Measurements from ENCODE around the gene TAF1B.

Gene TAF1B

DNA sequence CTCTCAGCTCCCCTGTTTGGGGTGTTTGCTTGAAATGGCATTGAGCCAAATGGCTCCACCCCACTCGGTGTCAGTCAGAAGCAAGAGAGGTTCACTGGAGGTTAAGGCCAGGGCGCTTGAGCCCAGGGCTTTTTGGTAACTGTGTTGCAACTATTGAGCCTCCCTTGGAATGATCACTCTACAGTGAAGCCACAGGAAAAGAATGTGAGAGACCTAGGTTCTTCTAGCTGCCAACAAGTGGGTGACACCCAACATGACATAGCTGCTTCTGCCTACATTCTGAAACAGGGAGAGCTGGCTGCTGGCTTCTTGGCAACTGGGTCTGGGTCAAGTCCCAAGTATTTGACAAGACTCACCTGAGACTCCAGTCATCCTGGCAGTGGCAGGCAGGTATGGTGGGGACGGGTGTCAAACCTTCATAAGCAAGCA, 101.1 kb downstream of the TAF1B start:
- DNase-seq = no peak

DNA sequence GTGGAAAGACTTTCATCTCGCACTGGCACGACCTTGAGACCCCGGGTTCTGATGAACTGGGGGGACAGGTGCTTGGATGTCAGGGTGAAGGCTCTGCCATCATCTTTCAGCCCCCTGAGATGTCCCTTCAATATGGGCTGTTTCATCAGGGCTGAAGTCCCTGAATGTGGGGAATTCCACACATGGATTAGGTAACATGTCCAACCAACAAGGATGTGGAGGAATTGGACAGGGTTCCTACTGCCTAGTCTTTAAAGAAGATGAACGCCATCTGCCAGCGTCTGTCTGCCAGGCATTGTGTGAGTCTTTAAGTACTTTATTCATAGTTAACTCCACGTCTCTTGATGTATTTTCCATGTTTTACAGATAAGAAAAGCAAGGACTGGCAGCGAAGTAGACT, 102.3 kb downstream of the TAF1B start:
- no peak for DNase-seq

DNA sequence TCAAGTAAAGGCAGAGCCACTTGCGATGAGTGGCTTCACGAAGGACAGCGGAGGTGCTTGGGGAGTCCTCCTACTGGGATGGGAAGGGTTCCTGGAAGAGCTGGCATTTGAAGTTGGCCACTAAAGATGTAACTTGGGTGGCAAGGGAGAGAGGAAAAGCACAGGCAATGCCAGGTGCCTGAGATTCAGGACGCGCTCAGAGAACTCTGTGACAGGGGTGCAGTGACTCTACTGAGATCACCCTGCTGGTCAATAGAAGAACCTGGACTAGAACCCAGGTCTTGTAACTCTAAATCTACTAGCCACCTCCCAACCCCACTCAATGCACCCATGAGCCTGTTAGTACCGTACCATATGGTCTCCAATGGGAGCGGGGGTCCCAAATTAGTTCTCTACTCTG, 102.8 kb downstream of the TAF1B start:
- no peak for DNase-seq

DNA sequence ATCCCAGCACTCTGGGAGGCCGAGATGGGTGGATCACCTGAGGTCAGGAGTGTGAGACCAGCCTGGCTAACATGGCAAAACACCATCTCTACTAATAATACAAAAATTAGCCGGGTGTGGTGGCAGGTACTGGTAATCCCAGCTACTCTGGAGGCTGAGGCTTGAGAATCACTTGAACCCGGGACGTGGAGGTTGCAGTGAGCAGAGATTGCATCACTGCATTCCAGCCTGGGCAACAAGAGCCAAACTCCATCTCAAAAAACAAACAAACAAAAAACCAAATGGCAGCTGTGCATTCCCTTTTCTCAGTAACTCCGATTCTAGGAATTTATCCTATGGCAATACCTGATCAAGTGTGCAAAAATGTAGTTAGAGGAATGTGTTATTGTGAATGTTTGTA, 103.5 kb downstream of the TAF1B start:
- DNase-seq = no peak

DNA sequence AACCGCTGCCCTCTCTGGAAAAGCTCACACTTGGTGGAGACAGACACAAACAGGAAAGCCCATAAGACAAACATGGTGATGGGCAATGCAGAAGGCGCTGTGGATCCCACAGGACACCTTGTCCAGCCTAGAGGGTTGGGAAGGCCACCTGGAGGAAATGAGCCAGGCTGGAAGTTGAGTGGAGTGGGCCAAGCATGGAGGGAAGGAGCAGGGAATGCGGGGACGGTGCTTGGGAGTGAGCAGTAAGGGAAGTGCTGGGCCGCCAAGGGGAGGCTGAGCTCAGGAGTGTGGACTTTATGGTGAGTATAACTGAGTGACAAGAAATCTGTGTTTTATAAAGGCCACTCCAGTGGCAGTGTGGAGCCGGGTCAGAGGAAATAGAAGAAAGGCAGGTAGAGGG, 105.4 kb downstream of the TAF1B start:
- DNase-seq = no peak

DNA sequence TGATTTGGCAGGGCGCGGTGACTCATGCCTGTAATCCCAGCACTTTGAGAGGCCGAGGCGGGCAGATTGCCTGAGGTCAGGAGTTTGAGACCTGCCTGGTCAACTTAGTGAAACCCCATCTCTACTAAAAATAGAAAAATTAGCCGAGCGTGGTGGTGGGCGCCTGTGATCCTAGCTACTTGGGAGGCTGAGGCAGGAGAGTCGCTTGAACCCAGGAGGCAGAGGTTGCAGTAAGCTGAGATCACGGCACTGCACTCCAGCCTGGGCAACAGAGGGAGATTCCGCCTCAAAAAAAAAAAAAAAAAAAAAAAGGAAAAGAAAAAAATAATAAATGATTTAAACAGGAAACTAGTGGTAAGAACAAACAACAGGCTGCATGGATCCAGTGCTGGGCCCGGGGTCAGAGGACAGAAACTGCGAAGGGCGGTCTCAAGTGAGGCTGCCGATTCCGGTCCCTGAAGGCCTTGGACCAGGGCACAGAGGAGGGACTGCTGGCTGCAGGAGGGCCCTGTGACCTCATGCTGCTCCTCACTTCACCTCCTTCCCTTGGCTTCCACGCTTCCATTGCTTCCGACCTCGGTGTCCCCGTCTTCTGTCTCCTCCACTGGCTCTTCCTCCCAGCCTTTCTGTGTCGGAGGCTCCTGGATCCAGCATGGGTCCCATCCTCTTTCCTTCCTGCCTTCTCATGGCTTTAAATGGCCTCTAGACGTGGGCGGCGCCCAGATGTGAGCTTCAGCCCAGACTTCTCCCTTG, 106.1 kb downstream of the TAF1B start:
- DNase-seq = no peak

DNA sequence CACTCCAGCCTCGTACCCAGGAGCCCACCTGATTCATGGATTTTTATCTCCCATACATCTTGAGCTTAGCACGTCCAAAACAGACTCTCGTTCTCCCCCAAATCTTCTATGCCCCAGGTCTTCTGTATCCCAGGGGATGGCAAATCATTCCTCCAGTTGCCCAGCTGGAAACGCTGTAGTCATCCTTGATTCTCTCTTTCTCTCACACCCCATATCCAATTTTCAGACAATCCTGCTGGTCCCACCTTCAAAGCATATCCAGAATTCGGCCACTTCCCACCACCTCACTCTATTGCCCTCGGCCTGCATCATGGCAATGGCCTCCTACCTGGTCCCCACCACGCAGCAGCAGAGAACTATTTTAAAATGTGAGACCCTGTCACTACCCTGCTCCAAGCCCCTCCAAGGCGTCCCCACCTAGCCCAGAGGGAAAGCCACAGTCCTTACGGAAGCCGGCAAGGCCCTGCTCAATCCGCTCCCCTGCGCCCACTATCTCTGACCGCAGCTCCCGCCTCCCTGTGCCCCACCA, 106.8 kb downstream of the TAF1B start:
- DNase-seq = no peak

DNA sequence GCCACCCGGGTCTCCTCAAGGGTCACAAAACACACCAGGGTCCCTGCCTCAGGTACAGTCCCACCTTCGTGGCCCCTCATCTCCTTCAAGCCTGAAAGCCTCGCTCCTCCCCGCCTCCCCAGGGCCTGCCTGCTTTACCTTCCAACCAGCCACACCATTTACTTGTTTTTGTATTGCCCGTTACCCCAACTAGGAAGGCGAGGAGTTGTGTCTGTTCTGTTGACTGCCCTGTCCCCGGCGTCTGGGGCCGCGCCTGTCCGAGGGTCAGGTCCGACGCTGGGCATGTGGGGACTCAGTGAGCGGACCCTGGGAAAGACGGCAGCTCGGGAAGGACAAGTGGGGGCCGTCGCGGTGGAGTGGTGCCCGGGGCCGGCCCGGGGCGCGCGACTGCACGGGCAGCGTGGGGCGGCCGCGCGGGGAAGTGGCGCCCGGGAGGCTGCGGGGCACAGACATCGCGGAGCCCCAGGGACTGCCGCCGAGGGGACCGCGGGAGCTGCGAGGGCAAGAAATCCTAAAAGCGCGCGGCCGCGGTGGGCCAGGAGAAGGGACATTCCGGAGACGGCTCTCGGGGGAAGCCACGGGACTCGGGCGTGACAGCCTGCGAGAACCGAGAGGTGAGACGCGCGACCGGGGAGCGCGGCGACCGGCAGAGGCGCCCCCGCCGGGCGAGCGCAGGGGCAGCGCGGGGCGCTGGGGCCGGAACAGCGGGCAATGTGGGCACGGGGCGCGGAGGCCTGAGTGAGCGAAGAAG, 107.4 kb downstream of the TAF1B start:
- DNase-seq = peak; percentile 40

DNA sequence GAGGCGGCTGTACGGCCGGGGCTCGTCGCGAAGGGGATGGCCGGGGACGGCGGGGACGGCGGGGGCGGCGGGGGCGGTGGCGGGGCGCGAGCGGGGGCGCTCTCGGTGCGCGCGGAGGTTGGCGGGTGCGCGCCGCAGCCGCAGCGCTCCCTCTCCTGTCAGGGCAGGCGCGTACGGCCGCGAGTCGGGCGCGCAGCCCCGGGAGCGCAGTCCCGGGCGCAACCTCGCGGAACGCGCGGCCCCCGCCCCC, 107.9 kb downstream of the TAF1B start:
- DNase-seq = no peak

DNA sequence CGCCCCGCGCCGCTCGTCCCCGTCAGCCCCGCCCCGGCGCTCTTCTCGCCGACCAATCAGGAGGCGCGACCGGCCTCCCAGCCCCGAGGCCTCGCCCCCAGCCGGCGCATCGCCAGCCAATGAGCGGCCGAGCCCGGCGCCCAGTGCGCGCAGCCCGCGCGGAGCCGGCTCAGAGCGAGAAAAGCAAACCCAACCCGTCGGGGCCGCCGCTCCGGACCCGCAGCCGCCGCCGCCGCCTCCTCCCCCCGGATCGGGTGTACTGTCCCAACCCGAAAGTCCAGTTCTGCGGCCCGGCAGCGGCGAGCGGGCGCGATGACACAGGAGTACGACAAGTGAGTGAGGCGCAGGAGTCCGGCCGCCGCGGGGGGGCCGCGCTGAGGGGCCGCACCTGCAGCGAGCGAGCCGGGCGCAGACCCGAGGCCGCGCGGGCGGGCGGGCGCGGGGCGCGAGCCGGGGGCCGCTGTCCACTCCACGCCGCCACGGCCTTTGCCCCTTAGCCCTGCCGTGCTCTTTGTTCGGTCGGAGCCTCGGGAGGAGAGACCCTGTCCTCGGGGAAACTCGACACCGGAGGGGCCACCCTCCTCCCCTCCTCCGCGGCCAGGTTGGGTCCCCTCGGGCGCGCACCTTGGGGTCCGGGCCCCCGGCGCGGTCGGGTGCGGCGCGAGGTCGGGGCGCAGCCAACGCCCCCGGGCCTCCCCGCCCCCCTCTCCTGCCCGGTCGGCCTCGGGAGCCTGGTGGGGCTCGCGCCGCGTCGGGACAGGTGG, 108.4 kb downstream of the TAF1B start, which contains the start of gene GRHL1:
Gene GRHL1, plus strand, starts transcription at position 172 of the 764 bp plus-strand sequence. Its CDS starts 141 bp downstream, at position 313.
- peak; percentile 84 for DNase-seq

DNA sequence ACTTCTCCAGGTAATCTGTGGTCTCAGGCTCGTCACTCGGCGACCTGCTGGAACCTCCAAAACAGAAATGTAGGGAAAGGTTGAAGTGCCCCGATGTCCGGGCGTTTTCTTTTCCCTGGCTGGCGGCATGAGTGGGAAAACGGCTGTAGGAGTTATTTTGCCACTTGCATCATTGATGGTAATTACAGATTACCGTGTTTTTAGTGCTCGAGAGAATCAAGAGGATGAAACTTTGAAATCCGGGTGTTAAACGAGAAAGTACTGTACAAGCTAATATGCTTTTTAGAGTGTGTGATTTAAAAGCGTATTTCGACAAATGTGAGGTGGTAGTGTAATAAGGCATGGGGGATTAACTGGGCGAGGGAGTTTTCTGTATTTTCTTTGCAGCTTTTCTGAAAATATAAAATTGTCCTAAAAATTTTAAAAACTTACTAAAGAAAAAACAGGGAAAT, 109.0 kb downstream of the TAF1B start:
- DNase-seq = no peak

DNA sequence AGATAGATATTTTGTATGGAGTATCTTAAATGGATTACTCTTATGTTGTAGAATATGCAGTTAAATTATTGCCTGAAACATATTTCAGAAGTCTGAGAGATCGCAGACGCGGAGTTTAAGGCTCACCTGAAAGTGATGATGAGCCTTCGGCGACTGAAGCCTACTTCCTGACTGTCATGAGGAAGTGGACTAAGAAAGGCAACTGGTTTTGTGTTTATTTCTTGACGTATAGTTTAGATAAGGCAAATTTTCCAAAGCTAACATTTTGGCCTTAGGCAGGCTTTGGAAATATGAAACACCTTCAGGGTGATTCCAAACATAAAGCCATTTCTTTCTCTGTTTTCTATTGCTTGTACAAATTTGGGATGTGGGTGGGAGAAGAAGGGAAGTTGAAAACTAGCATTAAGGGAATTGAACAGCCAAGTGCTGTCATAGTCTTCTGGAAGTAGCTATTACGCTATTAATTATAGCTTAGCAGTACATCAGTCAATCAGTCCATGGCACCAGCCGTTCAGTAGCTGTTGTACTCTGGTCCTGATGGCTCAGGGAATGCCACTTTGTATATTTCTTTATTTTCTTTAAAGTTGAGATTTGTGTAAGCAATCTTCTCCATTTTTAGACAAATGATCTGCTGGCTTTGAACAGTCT, 109.7 kb downstream of the TAF1B start:
- DNase-seq = no peak

DNA sequence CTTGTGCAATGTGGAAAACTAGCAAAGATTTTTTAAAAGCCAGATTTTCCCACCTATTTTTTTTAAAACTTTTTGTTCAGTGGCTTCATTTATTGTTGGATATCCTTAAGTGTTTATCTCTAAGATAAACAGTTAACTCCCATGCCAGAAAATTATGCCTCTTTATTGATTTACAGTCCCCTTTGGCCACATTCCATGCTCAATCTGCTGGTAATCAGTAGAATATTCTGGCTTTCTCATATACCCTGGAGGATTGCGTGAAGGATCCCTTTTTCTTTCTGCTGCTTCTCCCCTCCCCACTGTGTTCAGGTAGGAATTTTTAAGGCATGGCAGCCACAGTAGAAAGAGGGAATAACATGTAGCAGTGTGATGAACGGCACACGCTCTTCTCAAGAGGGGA, 110.9 kb downstream of the TAF1B start:
- no peak for DNase-seq

DNA sequence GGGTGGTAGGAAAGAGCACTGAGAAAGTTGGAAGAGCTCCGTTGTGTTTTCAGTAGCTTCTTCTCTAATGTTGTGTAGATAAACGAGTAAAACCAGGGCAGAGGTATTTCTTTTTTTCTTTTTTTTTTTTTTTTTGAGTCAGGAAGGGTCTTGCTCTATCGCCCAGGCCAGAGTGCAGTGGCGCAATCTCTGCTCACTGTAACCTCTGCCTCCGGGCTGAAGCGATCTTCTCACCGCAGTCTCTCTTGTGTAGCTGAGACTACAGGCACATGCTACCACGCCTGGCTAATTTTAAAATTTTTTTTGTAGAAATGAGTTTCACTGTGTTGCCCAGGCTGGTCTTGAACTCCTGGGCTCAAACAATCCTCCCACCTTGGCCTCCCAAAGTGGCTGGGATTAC, 114.8 kb downstream of the TAF1B start:
- DNase-seq = no peak

DNA sequence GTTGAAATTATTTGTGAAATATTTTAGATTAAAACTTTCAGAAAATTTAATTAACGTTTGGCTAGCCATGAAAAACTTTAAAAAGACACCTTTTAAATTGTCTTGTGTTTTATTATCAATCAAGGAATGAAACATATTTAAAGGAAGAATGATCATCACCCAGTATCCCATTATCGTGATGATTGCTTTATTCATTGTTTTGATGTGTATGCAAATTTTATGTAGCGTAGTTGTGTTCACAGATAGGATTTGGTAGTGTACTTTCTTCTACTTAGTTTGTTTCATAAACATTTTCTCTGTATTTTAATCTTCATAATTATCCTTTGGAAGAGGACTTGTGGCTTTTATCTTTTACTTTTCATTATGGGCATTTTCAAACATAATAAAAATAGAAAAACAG, 116.0 kb downstream of the TAF1B start:
- no peak for DNase-seq

DNA sequence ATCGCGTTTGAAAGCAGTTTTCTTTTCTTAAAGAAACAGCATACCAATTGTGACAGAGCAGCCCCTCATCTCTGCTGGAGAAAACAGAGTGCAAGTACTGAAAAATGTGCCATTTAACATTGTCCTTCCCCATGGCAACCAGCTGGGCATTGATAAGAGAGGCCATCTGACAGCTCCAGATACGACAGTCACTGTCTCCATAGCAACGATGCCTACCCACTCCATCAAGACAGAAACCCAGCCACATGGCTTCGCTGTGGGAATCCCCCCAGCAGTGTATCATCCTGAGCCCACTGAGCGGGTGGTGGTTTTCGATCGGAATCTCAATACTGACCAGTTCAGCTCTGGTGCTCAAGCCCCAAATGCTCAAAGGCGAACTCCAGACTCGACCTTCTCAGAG, 117.7 kb downstream of the TAF1B start:
- DNase-seq = no peak

DNA sequence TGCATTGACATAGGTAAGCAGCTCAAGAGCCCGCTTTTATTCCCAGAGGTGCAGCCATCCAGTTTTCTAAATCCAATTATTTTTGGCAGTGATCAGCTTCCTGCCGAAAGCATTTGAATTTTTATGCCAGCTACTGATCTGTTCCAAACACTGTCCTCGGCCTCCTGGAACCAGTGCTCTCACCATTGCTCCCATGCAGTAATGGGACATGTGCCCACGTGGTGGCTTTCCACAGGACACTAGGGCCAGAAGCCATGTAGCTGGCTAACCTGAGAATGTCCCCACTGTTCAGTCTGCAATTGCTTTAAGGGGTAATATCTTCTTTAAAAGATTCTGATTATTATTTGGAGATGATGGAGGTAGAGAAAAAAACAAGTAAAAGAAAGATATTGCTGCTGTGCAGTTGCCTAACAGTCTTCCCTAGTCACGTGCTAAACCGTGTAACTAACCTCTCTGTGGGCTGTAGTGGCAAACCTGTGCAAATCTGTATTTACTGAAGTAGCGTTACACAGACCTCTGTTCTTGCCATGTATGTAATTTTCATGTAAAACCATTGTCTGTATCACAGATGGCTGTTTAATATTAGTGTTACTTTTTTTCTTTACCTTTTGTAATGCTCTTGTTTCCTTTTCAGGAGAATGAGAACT, 121.2 kb downstream of the TAF1B start:
- DNase-seq = no peak

DNA sequence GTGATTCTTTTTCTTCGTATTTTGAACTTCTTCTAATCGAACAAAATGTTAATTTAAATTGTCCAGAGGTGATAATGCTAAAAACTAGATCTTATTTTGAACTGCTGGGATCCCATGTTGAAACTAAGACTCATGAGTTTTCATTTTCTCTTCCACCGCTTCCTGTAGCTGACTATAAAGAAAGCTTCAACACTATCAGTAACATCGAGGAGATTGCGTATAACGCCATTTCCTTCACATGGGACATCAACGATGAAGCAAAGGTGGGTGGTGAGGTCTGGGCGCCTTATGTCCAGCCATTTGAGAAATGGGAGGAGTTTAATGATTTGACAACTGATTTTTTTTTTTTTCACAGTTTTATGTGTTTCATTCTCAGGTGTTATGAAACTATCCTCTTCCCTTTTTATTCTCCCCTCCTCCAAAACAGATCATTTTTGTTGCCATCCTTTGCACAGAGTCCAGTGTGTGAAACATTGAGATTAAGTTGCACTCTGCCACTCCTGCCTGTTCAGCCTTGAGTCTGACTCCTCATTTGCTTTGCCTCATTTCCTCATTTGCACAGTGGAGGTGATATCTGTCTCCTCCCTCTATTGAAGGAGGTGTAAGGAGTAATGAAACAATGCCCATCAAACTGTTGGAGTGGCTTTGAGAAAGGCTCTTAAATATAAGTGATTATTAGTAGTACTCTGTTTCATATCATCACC, 122.0 kb downstream of the TAF1B start:
- DNase-seq = no peak

DNA sequence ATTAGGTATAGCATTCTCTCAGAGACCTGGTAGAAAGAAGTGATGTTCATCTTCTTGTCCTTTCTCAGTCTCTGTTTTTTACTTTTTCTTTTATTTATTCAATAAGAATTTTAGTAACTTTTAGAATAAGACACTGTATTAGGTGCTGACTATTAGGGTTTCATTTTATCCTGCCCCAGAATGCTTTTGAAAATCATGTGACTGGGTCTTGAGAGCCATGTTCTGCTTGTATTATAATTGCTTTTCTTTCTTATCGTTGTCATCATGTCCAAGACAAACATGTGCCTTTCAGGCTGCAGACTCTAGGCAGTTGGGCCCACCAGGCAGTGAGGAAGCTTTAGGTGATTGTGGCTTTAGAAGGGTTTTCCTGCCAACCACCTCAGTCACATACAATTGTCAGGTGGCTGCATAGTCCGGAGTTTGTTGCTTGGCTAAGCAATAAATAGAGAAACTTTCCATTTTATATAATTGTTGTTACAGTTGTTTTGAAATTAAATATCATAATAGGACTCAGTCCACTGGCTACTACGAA, 123.3 kb downstream of the TAF1B start:
- DNase-seq = no peak

DNA sequence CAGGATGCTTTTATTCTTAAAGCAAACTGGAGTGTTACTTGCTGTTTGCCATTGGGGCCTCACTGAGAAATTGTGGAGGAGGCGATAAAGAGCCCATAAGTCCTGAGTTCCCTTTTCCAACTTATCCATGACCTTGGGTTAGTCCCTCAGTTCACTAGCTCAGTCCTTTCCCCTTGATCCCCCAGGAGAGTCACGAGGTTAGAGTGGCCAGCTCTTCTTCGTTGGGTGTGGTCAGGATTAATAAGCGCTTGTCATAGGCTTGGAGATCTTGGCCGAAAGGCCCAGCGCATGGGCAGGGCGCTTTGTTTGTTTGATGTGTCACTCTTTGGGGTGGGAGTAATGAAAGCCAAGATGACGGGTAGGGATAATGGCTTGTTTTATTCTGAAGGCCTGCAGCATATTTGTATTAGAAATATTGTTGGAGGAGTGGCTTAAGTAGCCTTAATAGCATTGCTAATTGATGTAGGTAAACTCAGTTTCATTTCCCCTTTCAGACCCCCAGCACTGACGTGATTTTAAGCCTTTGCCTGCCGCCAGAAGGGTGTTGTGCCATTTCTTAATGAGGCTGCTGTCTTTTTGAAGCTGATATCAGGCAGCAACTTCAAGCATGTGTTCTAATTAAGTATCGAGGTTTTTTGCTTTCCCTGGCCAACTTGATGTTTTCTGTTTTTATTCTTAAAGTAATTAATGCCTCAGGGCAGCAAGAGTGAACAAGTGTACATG, 123.9 kb downstream of the TAF1B start:
- DNase-seq = no peak
